HUES48 (cell line): ENCODE results near the gene DLG2.
A peak's percentile ranks its signal among the peaks of the same experiment; 100 is the strongest.

Experiments used
- H3K27ac ChIP-seq: one replicate; pipeline ENCODE4 v1.7.0; 2013; ENCODE audit warnings: low read depth, low read length, inconsistent platforms
- H3K27me3 ChIP-seq: 2 replicates; pipeline ENCODE4 v1.6.1; 2013; ENCODE audit warnings: mild to moderate bottlenecking, low read length; ENCODE audit not compliant: control insufficient read depth, insufficient read depth
- H3K36me3 ChIP-seq: 2 replicates; pipeline ENCODE4 v1.6.1; 2013; ENCODE audit warnings: low read length; ENCODE audit not compliant: control insufficient read depth, insufficient read depth
- H3K4me1 ChIP-seq: 2 replicates; pipeline ENCODE4 v1.6.1; 2013; ENCODE audit warnings: mild to moderate bottlenecking, low read length; ENCODE audit not compliant: control insufficient read depth, insufficient read depth
- H3K4me3 ChIP-seq: 2 replicates; pipeline ENCODE4 v1.5.1; 2013; ENCODE audit warnings: mild to moderate bottlenecking, low read depth, low read length
- H3K9ac ChIP-seq: 2 replicates; pipeline ENCODE4 v1.6.1; 2013; ENCODE audit warnings: mild to moderate bottlenecking, low read depth, low read length, moderate library complexity
- H3K9me3 ChIP-seq: 2 replicates; pipeline ENCODE4 v1.6.1; 2013; ENCODE audit warnings: low read length; ENCODE audit not compliant: control insufficient read depth, insufficient read depth

DLG2 gene

DNA sequence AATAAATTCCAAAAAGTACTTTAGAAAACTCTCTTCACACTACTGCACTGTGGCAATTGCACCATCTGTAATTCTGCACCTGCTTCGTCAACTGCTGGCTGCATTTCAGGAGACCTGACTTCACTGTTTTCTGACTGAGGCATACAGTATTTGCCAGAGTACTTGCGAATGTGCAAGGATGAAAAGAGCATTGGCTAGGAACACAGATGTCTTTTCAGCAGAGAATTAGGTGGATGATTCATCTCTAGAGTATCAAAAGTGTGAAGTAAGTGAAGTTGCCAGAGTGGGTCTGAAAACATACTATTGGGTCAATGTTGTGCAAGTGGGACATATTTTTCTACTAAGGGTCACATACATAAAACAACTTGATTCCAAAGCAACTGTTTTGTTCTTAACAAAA lies 1913.4 kb downstream of the DLG2 start:
- H3K27ac ChIP-seq, result no peak overlapping the region
- H3K4me3 ChIP-seq, result no peak overlapping the region
- peaks cover 12% of the 10 kb centered on the region; the same call in 1 of the 2 replicates for H3K4me1 ChIP-seq
- no peaks in the 10 kb centered on the region for H3K36me3 ChIP-seq
- H3K9me3 ChIP-seq, result no peaks in the 10 kb centered on the region
- no peak overlapping the region for H3K9ac ChIP-seq
- H3K27me3 ChIP-seq, result no peaks in the 10 kb centered on the region

DNA sequence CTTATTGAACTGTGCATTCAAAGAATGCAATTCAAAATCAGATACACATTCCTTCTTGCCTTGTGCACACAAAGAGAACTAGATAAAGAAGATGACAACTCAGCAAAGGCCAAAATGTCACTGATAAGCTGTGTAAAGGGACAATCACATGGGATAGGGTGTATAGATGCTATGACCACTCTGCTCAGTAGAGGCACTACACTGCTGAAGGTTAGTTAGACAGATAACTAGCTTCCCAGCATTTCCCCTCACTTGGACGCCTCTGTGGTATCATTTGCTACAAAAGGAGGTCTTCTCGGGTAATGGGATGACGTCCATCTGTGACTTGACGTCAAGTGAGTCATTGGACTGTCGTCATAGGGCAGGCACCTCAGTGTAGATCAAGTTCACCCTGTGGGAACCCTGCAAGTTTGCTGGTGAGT lies 1916.0 kb downstream of the DLG2 start:
- H3K4me1 ChIP-seq, result no peaks in the 10 kb centered on the region
- no peak overlapping the region for H3K4me3 ChIP-seq
- H3K9me3 ChIP-seq, result no peaks in the 10 kb centered on the region
- H3K36me3 ChIP-seq, result no peaks in the 10 kb centered on the region
- H3K9ac ChIP-seq, result no peak overlapping the region
- H3K27ac ChIP-seq, result no peak overlapping the region
- no peaks in the 10 kb centered on the region for H3K27me3 ChIP-seq

DNA sequence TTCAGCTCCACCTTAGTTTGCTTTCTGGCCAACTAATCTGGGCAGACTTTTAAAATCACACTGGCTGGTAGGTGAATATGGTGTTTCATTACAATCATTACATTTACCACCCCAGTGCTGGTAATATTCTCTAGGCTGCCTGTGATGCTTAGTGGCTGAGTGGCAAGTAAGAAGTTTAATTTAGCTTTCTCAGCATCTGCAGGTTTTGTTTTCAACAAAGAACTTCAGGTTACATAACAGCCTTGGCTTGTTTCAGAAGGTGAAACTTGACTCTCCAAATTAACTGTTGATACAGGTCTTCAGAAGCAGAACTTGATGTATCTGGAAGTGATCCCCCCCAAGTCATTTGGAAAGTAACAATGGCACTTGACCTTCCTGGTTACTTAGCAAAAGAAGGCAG lies 1917.7 kb downstream of the DLG2 start:
- no peak overlapping the region for H3K27ac ChIP-seq
- no peaks in the 10 kb centered on the region for H3K27me3 ChIP-seq
- H3K36me3 ChIP-seq, result no peaks in the 10 kb centered on the region
- no peak overlapping the region for H3K4me3 ChIP-seq
- H3K9me3 ChIP-seq, result no peaks in the 10 kb centered on the region
- no peaks in the 10 kb centered on the region for H3K4me1 ChIP-seq
- H3K9ac ChIP-seq, result no peak overlapping the region

DNA sequence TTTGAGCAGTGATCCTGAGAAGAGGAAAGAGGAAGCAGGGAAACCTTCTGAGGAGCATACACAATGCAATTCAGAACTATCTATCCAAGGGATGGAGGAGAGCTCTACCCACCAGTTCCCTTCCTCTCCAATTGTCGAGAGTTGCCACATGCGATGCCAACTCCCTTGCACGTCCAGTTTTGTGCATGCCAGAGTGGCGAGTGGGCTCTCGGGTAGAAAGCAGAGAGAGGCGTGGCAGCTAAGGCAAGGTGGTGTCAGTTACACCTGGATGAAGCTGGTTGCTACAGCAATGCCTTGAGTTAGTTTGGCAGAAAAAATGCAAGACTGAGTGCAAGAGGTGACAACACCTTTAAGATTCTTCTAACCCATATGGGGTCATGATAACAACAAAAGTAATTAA lies 1920.6 kb downstream of the DLG2 start:
- H3K27ac ChIP-seq, result no peak overlapping the region
- H3K4me1 ChIP-seq, result no peaks in the 10 kb centered on the region

DNA sequence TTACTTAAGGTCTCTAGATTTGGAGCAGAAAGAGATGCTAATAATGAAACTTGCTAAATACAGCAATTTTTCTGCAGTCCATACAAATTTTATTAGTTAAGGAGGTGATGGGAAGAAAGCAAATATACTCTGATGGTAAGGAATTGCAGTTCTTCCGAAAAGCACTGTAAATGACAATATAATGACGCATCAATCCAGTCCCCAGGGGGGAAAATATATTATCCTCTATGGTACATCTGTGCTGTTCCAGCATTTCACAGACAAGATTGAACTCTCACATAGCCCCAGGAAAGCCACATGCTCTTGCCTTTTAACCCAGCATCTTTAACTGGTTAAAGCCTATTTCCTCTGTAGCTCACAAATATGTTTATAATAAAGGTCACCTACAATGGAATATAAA lies 1924.3 kb downstream of the DLG2 start:
- H3K27ac ChIP-seq, result no peak overlapping the region
- H3K4me3 ChIP-seq, result no peak overlapping the region
- H3K36me3 ChIP-seq, result no peaks in the 10 kb centered on the region

More for the DNA sequence above, 1920.6 kb downstream of the DLG2 start:
- Histone ChIP-seq H3K36me3 (no peaks in the 10 kb centered on the region), H3K9ac (no peak overlapping the region), H3K27me3 (no peaks in the 10 kb centered on the region), H3K4me3 (no peak overlapping the region), H3K9me3 (no peaks in the 10 kb centered on the region)

DNA sequence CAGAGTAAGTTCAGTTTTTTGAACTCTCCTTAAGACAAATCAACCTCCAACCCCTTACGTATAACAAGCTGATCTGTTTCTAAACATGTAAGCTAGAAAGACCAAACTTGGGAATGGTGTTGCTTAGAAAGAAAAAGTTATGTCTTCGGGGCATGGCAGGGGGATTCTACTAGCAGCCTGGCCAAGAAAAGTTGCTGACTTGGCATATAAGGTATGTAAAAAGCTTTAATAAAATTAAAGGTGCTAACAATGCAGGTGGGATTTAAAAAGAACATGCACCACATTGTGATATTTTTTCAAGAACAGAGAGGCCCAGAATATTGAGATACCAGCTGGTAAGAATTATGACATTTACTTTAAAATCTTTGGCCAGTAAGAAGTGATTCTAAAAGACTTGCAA lies 1929.6 kb downstream of the DLG2 start:
- no peak overlapping the region for H3K4me3 ChIP-seq
- H3K9ac ChIP-seq, result no peak overlapping the region
- H3K4me1 ChIP-seq, result peaks cover 14% of the 10 kb centered on the region
- no peak overlapping the region for H3K27ac ChIP-seq
- H3K9me3 ChIP-seq, result no peaks in the 10 kb centered on the region
- H3K27me3 ChIP-seq, result no peaks in the 10 kb centered on the region
- H3K36me3 ChIP-seq, result no peaks in the 10 kb centered on the region

More for the DNA sequence above, 1924.3 kb downstream of the DLG2 start:
- no peaks in the 10 kb centered on the region for H3K4me1 ChIP-seq
- no peak overlapping the region for H3K9ac ChIP-seq
- H3K9me3 ChIP-seq, result no peaks in the 10 kb centered on the region
- H3K27me3 ChIP-seq, result no peaks in the 10 kb centered on the region

DNA sequence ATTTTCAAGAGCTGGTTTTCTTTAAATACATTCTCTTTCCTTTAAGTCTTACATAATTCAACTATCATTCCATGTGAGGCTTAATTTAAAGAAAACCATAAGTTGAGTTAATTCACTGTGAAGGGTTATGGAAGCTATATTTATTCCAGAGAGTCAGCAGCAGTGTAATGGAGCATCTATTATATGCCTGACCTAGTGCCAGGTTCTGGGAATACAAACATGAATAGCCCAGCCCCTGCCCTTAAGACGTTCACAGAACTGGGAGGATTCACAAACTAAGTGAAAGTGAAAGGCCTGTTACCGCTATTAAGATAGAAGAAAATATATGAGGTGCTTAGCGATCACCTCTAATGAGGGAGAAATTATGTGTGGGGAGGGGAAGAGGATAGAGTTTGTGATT lies 1932.1 kb downstream of the DLG2 start:
- Histone ChIP-seq H3K36me3 (no peaks in the 10 kb centered on the region), H3K9ac (no peak overlapping the region)

DNA sequence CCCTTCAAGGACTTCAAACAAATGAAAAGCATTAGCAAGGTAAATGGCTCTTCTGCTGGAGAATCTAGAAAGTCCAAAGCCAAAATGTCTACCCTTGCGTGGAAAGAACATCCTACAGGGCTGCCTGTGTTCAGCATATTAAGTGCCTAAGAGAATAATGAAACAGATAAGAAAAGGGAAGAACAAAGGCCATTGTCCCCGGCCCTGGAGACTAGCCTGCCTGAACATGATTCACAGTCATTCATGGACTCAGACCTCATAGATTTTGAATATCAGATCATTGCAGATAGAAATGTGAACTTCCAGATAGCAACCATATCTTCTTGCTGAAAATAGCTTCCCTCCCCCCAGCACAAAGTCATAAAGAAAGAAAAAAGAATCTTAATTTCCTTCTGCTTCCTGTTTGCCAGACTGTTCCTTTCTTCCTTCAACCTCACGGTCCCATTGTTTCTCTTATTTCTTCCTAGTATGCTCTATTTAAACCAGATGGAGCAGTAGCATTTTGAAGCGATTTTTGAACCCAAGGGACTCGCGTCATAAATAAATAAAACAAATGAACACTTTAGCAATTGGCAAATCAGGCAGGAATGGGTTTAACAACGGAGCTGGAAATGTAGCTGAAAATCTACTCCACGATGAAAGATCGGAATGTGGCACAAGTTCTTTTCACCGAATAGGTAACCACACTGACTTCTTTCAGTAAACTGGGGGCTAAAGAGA lies 1932.8 kb downstream of the DLG2 start:
- Histone ChIP-seq H3K9ac (no peak overlapping the region), H3K4me3 (no peak overlapping the region), H3K9me3 (no peaks in the 10 kb centered on the region), H3K4me1 (peaks cover 14% of the 10 kb centered on the region), H3K27me3 (no peaks in the 10 kb centered on the region), H3K36me3 (no peaks in the 10 kb centered on the region), H3K27ac (peak overlapping the region; percentile 79)

More for the DNA sequence above, 1932.1 kb downstream of the DLG2 start:
- H3K4me1 ChIP-seq, result peaks cover 14% of the 10 kb centered on the region
- no peak overlapping the region for H3K4me3 ChIP-seq
- no peak overlapping the region for H3K27ac ChIP-seq
- H3K9me3 ChIP-seq, result no peaks in the 10 kb centered on the region
- H3K27me3 ChIP-seq, result no peaks in the 10 kb centered on the region

DNA sequence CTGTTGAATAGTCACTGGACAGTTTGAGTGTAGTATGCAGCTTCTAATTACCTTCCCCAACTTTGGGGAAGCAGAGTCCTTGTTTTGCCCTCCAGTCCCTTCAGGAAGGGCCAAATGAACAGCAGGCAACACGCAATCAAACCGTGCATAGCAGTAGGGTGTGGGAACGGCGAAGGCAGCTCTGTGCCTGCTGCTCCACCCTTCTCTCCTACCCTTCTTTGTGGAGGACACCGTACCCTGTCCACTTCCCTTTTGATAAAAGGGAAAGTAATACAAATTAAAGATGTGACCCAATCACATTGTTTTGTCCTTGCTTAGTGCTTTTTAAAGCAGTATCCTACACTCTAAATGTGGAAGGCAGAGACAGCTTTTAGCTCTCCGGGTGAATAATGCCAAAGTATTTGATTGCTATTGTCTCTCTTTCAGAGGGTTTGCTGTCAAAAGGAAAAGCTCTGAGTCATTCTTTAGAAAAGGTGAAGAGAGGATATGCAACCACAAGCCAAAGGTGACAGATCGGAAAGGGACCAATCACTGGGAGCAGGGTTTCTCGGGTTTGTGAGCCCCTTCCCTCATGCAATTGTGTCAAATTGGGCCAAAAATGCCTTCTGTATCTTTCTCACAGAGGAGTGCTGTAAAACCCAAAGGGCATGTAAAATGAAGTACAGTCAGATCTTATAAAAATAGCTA lies 1933.7 kb downstream of the DLG2 start:
- peak overlapping the region; percentile 79 for H3K27ac ChIP-seq
- peaks cover 14% of the 10 kb centered on the region for H3K4me1 ChIP-seq
- H3K9me3 ChIP-seq, result no peaks in the 10 kb centered on the region
- no peak overlapping the region for H3K9ac ChIP-seq
- H3K4me3 ChIP-seq, result no peak overlapping the region
- H3K36me3 ChIP-seq, result no peaks in the 10 kb centered on the region
- no peaks in the 10 kb centered on the region for H3K27me3 ChIP-seq

DNA sequence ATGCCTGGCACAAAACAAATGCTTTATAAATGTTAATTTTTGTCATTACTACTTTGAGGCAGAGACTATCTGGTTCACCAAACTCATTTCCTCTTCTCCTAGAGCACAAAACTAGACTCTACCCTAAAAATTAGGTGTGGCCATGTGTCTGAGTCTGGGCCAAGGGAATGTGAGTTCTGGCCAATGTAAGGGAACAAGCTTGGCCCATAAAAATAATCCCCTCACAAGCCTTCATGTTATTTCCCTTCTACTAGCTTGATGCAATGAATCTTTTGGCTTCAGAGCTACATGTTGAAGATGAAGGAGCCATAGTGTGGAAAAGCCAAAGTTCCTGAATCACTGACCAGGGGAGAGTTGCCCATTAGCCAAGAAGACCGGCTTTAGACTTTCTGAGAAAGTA lies 1934.5 kb downstream of the DLG2 start:
- Histone ChIP-seq H3K27ac (no peak overlapping the region), H3K27me3 (no peaks in the 10 kb centered on the region), H3K36me3 (no peaks in the 10 kb centered on the region), H3K4me1 (peaks cover 14% of the 10 kb centered on the region), H3K4me3 (no peak overlapping the region), H3K9ac (no peak overlapping the region), H3K9me3 (no peaks in the 10 kb centered on the region)

DNA sequence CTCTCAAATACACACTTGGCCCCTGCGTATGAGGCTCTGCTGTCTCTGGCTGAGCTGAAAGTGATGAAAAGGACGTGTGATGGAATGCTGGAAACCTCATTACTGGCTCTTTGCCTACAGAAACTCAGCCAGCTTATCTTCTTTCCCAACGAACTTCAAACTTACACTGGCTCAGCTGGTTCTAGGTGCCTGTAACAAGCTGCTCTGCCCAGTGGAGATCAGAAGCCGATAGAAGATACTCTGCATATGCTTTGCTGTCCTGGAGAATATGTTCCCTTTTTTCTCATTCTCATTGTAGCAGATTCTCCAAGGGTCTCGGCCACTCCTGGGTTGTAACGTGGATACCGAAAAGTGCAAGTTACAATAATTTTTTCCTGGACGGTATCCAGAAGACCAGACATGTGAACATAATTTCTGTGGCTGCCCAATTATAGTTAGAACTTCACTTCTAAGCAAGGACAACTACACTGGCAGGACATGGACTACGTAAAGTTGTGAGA lies 1935.6 kb downstream of the DLG2 start:
- peaks cover 14% of the 10 kb centered on the region for H3K4me1 ChIP-seq
- H3K27me3 ChIP-seq, result no peaks in the 10 kb centered on the region
- H3K36me3 ChIP-seq, result no peaks in the 10 kb centered on the region
- H3K9me3 ChIP-seq, result no peaks in the 10 kb centered on the region
- no peak overlapping the region for H3K9ac ChIP-seq
- H3K4me3 ChIP-seq, result no peak overlapping the region
- no peak overlapping the region for H3K27ac ChIP-seq
